Adrenal gland (tissue), 5 donors: ENCODE measurements around the gene EFL1.

Source experiments
- CTCF ChIP-seq, 6 experiments: fragments of 450-650 bp in 4 of 6; fragments of 200-600 bp in 2 of 6; sonication (generic) in 1 of 6; IDR thresholded peaks; 1 replicate in 5 of 6; 2 replicates in 1 of 6; pipeline versions ENCODE4 v1.5.1 to v1.8.0; 2016 to 2021; ENCODE audit warnings: antibody characterized with exemption in 6 of 6, mild to moderate bottlenecking in 2 of 6, moderate library complexity in 1 of 6
- POLR2A ChIP-seq, 2 donors: fragments of 450-650 bp; IDR thresholded peaks; one replicate each; pipeline ENCODE4 v1.6.1; 2017; ENCODE audit warnings: antibody characterized with exemption in 2 of 2, mild to moderate bottlenecking in 2 of 2, moderate library complexity in 1 of 2
- donor health status: DM: no; HTN: no; CAD: no.

DNA sequence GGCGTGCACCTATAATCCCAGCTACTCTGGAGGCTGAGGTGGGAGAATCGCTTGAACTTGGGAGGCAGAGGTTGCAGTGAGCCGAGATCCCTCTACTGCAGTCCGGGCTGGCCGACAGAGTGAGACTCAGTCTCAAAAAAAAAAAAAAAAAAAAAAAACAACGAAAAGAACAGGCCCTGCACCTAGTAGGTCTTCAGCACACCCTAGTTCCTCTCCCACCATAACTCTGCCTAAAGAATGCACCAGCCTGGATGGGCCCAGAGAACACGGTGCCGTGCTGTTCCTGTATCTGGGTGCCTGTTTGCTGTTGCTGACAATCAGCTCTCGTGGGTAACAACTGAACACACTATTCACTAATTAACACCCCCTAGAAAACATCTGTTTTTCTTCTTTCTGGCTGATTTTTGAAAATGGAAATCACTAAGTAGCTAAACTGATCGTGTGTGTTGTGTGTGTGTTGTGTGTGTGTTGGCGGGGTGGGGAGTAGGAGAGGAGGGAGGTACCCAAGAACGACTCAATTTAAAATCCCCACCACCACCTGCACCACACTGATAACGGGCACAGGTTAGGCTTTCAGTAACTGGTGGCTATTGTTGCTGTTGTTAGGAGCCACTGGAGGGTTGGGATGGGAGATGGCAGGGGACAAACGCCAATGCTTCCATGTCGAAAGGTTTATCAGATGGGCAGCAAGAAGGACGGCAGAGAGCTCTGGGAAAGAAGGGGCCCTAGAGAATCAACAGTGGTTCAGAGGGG is 176.1 kb downstream of the EFL1 start:
- TF ChIP-seq CTCF (IDR thresholded peaks at IDR 0.05) (no peak), POLR2A (IDR thresholded peaks at IDR 0.05) (no peak)
